NT2/D1 (cell line): ENCODE data around the gene BIN1.

Experiments used
- DNase-seq: peaks from one replicate; pipeline ENCODE4 v3.0.0-alpha.2; 2011; ENCODE audit warnings: low read depth, low spot score
- H3K27me3 ChIP-seq: 2 replicates; pipeline ENCODE4 v1.6.0; 2011; ENCODE audit warnings: mild to moderate bottlenecking; ENCODE audit not compliant: insufficient read length, insufficient read depth
- H3K36me3 ChIP-seq: 2 replicates; pipeline ENCODE4 v1.6.1; 2011; ENCODE audit warnings: mild to moderate bottlenecking, low read length, mixed read lengths; ENCODE audit not compliant: insufficient read depth, insufficient read length
- H3K4me1 ChIP-seq: 2 replicates; pipeline ENCODE4 v1.5.1; 2011; ENCODE audit not compliant: insufficient read depth, insufficient read length
- H3K4me3 ChIP-seq: 2 replicates; pipeline ENCODE4 v1.5.1; 2011; ENCODE audit warnings: low read depth; ENCODE audit not compliant: insufficient read length
- H3K9ac ChIP-seq: 2 replicates; pipeline ENCODE4 v1.6.0; 2011; ENCODE audit warnings: low read depth; ENCODE audit not compliant: insufficient read length
- H3K9me3 ChIP-seq: 2 replicates; pipeline ENCODE4 v1.5.1; 2011; ENCODE audit warnings: mild to moderate bottlenecking, low read length; ENCODE audit not compliant: insufficient read depth
- SUZ12 ChIP-seq: IDR thresholded peaks from 2 replicates; pipeline ENCODE4 v1.6.1; 2011; ENCODE audit not compliant: insufficient read length, insufficient read depth; ENCODE audit errors: extremely low read depth
- YY1 ChIP-seq: IDR thresholded peaks from 2 replicates; pipeline ENCODE4 v1.6.1; 2011; ENCODE audit not compliant: insufficient read length, insufficient read depth
- ZNF274 ChIP-seq: IDR thresholded peaks from 2 replicates; pipeline ENCODE4 v1.6.1; 2011; ENCODE audit warnings: mild to moderate bottlenecking, low read depth, low read length

Gene BIN1

DNA sequence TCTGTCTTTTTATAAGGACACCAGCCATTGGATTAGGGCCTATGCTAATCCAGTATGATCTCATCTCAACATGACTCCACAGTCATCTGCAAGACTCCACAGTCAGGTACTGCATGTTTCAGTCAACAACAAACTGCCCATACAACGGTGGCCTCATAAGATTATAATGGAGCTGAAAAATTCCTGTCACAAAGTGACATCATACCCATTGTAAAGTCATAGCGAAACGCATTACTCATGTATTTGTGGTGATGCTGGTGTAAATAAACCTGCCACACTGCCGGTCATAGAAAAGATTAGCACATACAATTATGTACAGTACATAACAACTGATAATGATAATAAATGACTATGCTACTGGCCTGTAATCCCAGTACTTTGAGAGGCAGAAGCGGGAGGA is 106.0 kb downstream of the BIN1 start:
- no peaks in the 10 kb centered on the region for H3K27me3 ChIP-seq
- H3K9me3 ChIP-seq, result no peaks in the 10 kb centered on the region
- H3K9ac ChIP-seq, result no peak overlapping the region
- no peaks in the 10 kb centered on the region for H3K36me3 ChIP-seq
- H3K4me1 ChIP-seq, result no peaks in the 10 kb centered on the region
- TF ChIP-seq ZNF274 (no peak), SUZ12 (no peak), YY1 (no peak)
- DNase-seq, result no peak
- H3K4me3 ChIP-seq, result no peak overlapping the region

DNA sequence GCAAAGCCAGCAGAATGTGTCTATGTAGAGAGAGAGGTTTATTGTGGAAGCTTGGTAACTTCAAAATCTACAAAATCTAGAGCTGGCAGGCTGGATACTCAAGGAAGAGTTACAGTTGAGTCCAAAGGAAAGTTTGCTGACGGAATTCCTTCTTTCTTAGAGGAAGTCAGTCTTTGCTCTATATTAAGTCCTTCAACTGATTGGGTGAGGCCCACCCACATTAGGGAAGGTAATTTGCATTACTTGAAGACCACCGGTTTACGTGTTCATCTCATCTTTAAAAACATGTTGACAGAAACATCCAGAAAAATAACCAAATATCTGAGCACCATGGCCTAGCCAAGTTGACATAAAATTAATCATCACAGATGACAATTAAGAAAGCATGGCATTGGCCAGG is 106.8 kb downstream of the BIN1 start:
- Histone ChIP-seq H3K9ac (no peak overlapping the region), H3K27me3 (no peaks in the 10 kb centered on the region), H3K4me3 (no peak overlapping the region), H3K9me3 (no peaks in the 10 kb centered on the region), H3K4me1 (no peaks in the 10 kb centered on the region), H3K36me3 (no peaks in the 10 kb centered on the region)
- DNase-seq, result no peak
- TF ChIP-seq SUZ12 (no peak), YY1 (no peak), ZNF274 (no peak)

DNA sequence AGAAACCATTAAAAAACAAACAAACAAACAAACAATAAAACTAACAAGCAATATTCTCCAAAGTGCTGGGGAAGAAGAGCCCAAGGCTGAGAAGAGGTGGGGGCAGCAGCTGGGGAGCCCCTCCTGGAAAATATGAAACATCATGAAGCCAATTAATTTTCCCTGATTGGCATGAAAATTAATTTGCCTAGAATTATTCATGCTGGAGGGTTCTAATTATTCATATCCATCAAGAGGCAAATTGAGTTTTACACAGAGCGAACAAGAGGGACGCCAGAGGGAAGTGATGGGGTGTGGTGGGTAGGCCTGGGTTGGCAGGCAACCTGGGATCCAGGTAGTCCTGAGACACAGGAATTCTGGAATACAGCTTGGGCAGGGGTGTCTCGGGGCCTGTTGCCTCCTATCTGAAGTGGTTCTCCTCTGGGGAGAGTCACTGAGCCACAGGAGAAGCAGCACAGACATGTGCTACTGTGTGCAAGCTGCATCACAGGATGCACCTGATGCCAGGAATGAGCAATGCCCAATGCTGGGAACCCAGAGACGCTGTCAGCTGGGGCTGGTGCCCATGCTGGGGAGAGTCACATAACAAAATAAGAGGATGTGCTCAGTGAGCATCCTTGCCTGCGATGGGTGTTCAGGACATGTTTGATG is 107.7 kb downstream of the BIN1 start:
- H3K9me3 ChIP-seq, result no peaks in the 10 kb centered on the region
- no peaks in the 10 kb centered on the region for H3K4me1 ChIP-seq
- no peak overlapping the region for H3K9ac ChIP-seq
- H3K27me3 ChIP-seq, result no peaks in the 10 kb centered on the region
- no peak for DNase-seq
- TF ChIP-seq SUZ12 (no peak), ZNF274 (no peak), YY1 (no peak)
- no peaks in the 10 kb centered on the region for H3K36me3 ChIP-seq
- H3K4me3 ChIP-seq, result no peak overlapping the region

DNA sequence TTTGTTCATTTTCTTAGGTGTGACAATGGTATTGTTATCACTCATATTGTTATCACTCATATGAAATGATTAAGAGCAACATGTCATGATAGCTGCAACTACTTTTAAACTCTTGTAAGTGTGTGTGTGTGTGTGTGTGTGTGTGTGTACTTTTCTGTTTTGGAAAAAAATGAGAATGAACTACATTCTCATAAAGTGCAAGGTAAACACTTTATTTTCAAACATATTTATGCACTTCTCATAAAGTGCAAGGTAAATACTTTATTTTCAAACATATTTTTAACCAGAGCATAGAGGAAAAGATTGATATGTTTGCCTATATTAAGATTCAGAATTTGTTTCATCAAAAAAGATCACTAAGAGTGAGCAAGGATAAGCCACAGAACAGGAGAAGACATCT is 108.5 kb downstream of the BIN1 start:
- Histone ChIP-seq H3K36me3 (no peaks in the 10 kb centered on the region), H3K4me1 (no peaks in the 10 kb centered on the region), H3K27me3 (no peaks in the 10 kb centered on the region), H3K4me3 (no peak overlapping the region), H3K9me3 (no peaks in the 10 kb centered on the region), H3K9ac (no peak overlapping the region)
- no peak for DNase-seq
- TF ChIP-seq ZNF274, result no peak
- TF ChIP-seq YY1, result no peak
- no peak for TF ChIP-seq SUZ12
